Measurements from ENCODE around the gene UTRN.

- no peak for TF ChIP-seq CTCF (IDR thresholded peaks at IDR 0.05)
- no peak for TF ChIP-seq POLR2A (IDR thresholded peaks at IDR 0.05)
These were observed 34.9 kb upstream of the UTRN start for GRCh38 chr6:144250276-144250675.
